Activated B cell treated with CpG ODN at 0.5 μM for 24 hours (primary cell): ENCODE results near the gene NPAS3. TPM values are rescaled to one million over a fixed set of nuclear protein-coding genes. Genes with fewer than 3 reads are reported as not detected.

Experiments used
- ATAC-seq: fragments of 200-7000 bp; cut with Tn5 transposase; one replicate; pipeline ENCODE4 v1.10.0; 2021; ENCODE audit warnings: low read depth, mild to moderate bottlenecking, moderate library complexity
- CTCF ChIA-PET: fragments of 350-600 bp; sonication (Branson Sonifier 250); formaldehyde crosslinking; loops from one replicate; lab custom pipeline; 2021; ENCODE audit warnings: antibody characterized with exemption; lab: Charles Lee
- POLR2A ChIA-PET: fragments of 350-600 bp; sonication (Branson Sonifier 250); formaldehyde crosslinking; loops from one replicate; lab custom pipeline; 2021; ENCODE audit warnings: antibody characterized with exemption; lab: Charles Lee
- DNase-seq: peaks from one replicate; pipeline ENCODE4 v3.0.0; 2022
- H3K27ac Mint-ChIP-seq: one replicate; pipeline ENCODE4 v1.8.0; 2020; ENCODE audit warnings: mixed read lengths
- H3K27me3 Mint-ChIP-seq: one replicate; pipeline ENCODE4 v1.8.0; 2021; ENCODE audit warnings: mixed read lengths
- H3K36me3 Mint-ChIP-seq: one replicate; pipeline ENCODE4 v1.8.0; 2021; ENCODE audit warnings: low read depth, mixed read lengths
- H3K4me1 Mint-ChIP-seq: one replicate; pipeline ENCODE4 v1.8.0; 2021; ENCODE audit warnings: mixed read lengths
- H3K4me3 Mint-ChIP-seq: one replicate; pipeline ENCODE4 v1.8.0; 2020; ENCODE audit warnings: mild to moderate bottlenecking, mixed read lengths
- H3K9me3 Mint-ChIP-seq: one replicate; pipeline ENCODE4 v1.8.0; 2020; ENCODE audit warnings: mixed read lengths
- intact Hi-C: fragments of 100-400 bp; cut with micrococcal nuclease; formaldehyde crosslinking; loops from one replicate; pipeline ENCODE4 v1.15.1; 2024
- total RNA-seq: library from RNA; stranded (reverse); gene quantifications from 2 replicates; pipeline ENCODE4 v1.2.3, GENCODE V29; 2022
- TF ChIP-seq, protein P1 (sequence below): fragments of 200-600 bp; IDR thresholded peaks from one replicate; pipeline ENCODE4 v1.8.0; 2022; ENCODE audit warnings: antibody characterized with exemption, mild to moderate bottlenecking

Gene NPAS3
- total RNA-seq, 1 donor from 2014 or later = not detected

DNA sequence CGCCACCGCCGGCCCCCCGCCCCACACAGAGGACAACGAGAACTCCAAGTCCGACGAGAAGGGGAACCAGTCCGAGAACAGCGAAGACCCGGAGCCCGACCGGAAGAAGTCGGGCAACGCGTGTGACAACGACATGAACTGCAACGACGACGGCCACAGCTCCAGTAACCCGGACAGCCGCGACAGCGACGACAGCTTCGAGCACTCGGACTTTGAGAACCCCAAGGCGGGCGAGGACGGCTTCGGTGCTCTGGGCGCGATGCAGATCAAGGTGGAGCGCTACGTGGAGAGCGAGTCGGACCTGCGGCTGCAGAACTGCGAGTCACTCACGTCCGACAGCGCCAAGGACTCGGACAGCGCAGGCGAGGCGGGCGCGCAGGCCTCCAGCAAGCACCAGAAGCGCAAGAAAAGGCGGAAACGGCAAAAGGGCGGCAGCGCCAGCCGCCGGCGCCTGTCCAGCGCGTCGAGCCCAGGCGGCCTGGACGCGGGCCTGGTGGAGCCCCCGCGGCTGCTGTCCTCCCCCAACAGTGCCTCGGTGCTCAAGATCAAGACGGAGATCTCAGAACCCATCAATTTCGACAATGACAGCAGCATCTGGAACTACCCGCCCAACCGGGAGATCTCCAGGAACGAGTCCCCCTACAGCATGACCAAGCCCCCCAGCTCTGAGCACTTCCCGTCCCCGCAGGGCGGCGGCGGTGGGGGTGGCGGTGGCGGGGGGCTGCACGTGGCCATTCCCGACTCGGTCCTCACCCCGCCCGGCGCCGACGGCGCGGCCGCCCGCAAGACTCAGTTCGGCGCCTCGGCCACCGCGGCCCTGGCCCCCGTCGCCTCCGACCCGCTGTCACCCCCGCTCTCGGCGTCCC lies 861.3 kb downstream of the NPAS3 start:
- Mint-ChIP-seq H3K27me3 (peaks cover 26% of the 10 kb centered on the region), H3K9me3 (no peaks in the 10 kb centered on the region), H3K4me1 (no peaks in the 10 kb centered on the region), H3K27ac (no peak overlapping the region), H3K4me3 (no peak overlapping the region), H3K36me3 (no peaks in the 10 kb centered on the region)
- intact Hi-C loops = no loop called here
- DNase-seq (no peak), ATAC-seq (no peak)
- CTCF ChIA-PET = no interaction called here
- POLR2A ChIA-PET = no interaction called here
- TF ChIP-seq, protein P1, sequence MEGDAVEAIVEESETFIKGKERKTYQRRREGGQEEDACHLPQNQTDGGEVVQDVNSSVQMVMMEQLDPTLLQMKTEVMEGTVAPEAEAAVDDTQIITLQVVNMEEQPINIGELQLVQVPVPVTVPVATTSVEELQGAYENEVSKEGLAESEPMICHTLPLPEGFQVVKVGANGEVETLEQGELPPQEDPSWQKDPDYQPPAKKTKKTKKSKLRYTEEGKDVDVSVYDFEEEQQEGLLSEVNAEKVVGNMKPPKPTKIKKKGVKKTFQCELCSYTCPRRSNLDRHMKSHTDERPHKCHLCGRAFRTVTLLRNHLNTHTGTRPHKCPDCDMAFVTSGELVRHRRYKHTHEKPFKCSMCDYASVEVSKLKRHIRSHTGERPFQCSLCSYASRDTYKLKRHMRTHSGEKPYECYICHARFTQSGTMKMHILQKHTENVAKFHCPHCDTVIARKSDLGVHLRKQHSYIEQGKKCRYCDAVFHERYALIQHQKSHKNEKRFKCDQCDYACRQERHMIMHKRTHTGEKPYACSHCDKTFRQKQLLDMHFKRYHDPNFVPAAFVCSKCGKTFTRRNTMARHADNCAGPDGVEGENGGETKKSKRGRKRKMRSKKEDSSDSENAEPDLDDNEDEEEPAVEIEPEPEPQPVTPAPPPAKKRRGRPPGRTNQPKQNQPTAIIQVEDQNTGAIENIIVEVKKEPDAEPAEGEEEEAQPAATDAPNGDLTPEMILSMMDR = no peak

DNA sequence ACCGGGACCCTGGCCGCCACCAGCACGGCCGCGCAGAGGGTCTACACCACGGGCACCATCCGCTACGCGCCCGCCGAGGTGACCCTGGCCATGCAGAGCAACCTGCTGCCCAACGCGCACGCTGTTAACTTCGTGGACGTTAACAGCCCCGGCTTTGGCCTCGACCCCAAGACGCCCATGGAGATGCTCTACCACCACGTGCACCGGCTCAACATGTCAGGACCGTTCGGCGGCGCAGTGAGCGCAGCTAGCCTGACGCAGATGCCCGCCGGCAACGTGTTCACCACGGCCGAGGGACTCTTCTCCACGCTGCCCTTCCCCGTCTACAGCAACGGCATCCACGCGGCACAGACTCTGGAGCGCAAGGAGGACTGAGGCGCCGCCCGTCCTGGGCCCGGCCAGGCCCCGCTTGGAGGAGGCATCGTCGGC lies 862.1 kb downstream of the NPAS3 start:
- Mint-ChIP-seq H3K27ac (no peak overlapping the region), H3K27me3 (peaks cover 26% of the 10 kb centered on the region), H3K4me1 (no peaks in the 10 kb centered on the region), H3K4me3 (no peak overlapping the region), H3K9me3 (no peaks in the 10 kb centered on the region), H3K36me3 (no peaks in the 10 kb centered on the region)
- POLR2A ChIA-PET = no interaction called here
- ATAC-seq (no peak), DNase-seq (no peak)
- TF ChIP-seq, protein P1 = no peak
- CTCF ChIA-PET = no interaction called here
- intact Hi-C loops = no loop called here

DNA sequence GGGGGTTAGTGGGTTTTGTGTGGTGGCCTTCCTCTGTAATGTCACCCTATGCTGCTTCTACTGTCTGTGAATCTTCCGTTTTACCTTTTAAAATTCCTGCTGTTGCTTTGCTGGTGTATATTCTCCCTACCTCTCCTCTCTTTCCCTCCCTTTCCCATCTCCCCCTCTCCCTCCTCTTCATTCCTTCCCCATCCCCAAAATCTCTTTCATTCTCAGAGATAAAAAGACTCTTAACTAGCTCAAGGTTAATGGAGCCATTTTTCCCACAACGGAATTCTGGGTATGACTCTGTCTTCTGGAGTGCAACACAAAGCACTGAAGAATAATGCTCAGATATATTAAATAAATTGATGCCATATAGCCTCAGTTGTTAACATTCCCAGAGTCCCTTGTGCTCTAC lies 864.1 kb downstream of the NPAS3 start:
- Mint-ChIP-seq H3K9me3 (no peaks in the 10 kb centered on the region), H3K27ac (no peak overlapping the region), H3K4me1 (no peaks in the 10 kb centered on the region), H3K27me3 (peaks cover 23% of the 10 kb centered on the region), H3K36me3 (no peaks in the 10 kb centered on the region), H3K4me3 (no peak overlapping the region)
- DNase-seq (no peak), ATAC-seq (no peak)
- ChIA-PET CTCF (interaction anchor here (1.2 kb wide), 1 partner anchor 10 kb away, joined by 7 read pairs; no protein-coding TSS in a partner anchor), POLR2A (no interaction called here)
- TF ChIP-seq, protein P1 = no peak
- intact Hi-C loops = no loop called here

DNA sequence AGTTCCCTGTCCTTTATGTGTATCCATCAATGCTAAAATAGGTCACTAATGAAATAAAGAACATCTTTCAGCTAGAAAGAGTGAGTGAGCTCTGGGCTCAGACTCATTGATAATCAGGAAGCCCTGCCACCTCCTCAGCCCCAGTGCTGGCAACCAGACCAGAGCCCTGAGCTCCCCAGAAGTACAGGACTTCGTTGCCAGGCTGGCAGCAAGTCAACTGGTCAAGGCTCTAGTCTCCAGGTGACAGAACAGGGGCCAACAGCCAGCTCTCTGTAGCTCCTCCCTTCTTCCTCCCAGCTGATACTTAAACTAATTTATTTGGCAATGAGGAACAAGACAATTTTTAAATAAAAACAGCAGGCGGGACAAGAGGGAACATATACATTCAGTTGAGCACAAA lies 866.9 kb downstream of the NPAS3 start:
- intact Hi-C loops = no loop called here
- H3K36me3 Mint-ChIP-seq = no peaks in the 10 kb centered on the region
- no peak overlapping the region for H3K27ac Mint-ChIP-seq
- ChIA-PET POLR2A (no interaction called here), CTCF (interaction anchor here (2.5 kb wide), 1 partner anchor 13 kb away, joined by 9 read pairs; no protein-coding TSS in a partner anchor)
- ATAC-seq = no peak
- H3K4me3 Mint-ChIP-seq = no peak overlapping the region
- no peaks in the 10 kb centered on the region for H3K4me1 Mint-ChIP-seq
- TF ChIP-seq, protein P1 = no peak
- H3K27me3 Mint-ChIP-seq = peaks cover 15% of the 10 kb centered on the region
- H3K9me3 Mint-ChIP-seq = no peaks in the 10 kb centered on the region
- DNase-seq = no peak

DNA sequence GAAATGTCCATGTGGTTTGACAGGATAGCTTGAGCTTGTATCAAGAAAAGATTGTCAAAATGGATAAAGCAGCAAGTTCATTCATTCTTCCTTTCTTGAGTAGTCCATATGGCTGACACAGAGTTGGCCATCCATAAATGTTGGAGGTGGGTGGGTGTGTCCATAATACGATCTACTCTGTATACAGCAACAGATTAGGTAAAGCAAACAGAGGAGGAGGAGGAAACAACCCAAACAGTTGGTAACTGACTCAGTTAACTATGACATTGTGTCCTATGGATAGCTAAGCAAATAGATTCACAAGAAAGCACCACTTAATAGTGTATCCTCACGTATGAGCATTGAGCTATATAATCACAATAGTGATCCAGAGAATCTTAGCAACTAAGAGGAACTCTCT lies 868.2 kb downstream of the NPAS3 start:
- H3K27me3 Mint-ChIP-seq = peaks cover 7% of the 10 kb centered on the region
- intact Hi-C loops = no loop called here

More for the DNA sequence above, 868.2 kb downstream of the NPAS3 start:
- Mint-ChIP-seq H3K36me3 (no peaks in the 10 kb centered on the region), H3K4me1 (no peaks in the 10 kb centered on the region), H3K27ac (no peak overlapping the region), H3K4me3 (no peak overlapping the region), H3K9me3 (no peaks in the 10 kb centered on the region)
- DNase-seq = no peak
- CTCF ChIA-PET = no interaction called here
- POLR2A ChIA-PET = no interaction called here
- TF ChIP-seq, protein P1 = no peak
- ATAC-seq = no peak
